Mesothelial cell of epicardium (in vitro differentiated cells): Measurements from ENCODE around the gene HS6ST2. TPM values are rescaled to one million over a fixed set of nuclear protein-coding genes. Genes with fewer than 3 reads are reported as not detected.

Source experiments
- DNase-seq, 2 experiments: peaks; one replicate each; pipeline ENCODE4 v3.0.0; 2021; ENCODE audit warnings: low spot score in 2 of 2; ENCODE audit not compliant: unreplicated experiment in 2 of 2
- H3K27ac Mint-ChIP-seq: 2 replicates; pipeline ENCODE4 v1.8.0; 2021; ENCODE audit warnings: mixed read lengths
- H3K27me3 Mint-ChIP-seq: 2 replicates; pipeline ENCODE4 v1.8.0; 2021; ENCODE audit warnings: low read depth, mixed read lengths
- H3K36me3 Mint-ChIP-seq: 2 replicates; pipeline ENCODE4 v1.8.0; 2021; ENCODE audit warnings: mixed read lengths
- H3K4me1 Mint-ChIP-seq: 2 replicates; pipeline ENCODE4 v1.8.0; 2021; ENCODE audit warnings: mixed read lengths
- H3K4me3 Mint-ChIP-seq: 2 replicates; pipeline ENCODE4 v1.8.0; 2021; ENCODE audit warnings: mild to moderate bottlenecking, moderate library complexity, mixed read lengths
- H3K9me3 Mint-ChIP-seq: 2 replicates; pipeline ENCODE4 v1.8.0; 2021; ENCODE audit warnings: mixed read lengths
- CTCF ChIP-seq: fragments of 200-600 bp; sonication (generic); IDR thresholded peaks from one replicate; pipeline ENCODE4 v1.5.0; 2021; ENCODE audit warnings: antibody characterized with exemption; ENCODE audit not compliant: unreplicated experiment
- total RNA-seq: library from RNA; stranded (reverse); gene quantifications from 3 replicates; pipeline ENCODE4 v1.2.1, GENCODE V29; 2021

The HS6ST2 gene
- total RNA-seq, 1 donor from 2014 or later = 20.2 TPM

GRCh38 chrX:132818638-132819037, 139.8 kb downstream of the HS6ST2 start:
- no peaks in the 10 kb centered on the region for H3K36me3 Mint-ChIP-seq
- peaks cover 9% of the 10 kb centered on the region for H3K4me1 Mint-ChIP-seq
- no peaks in the 10 kb centered on the region for H3K9me3 Mint-ChIP-seq
- no peak overlapping the region for H3K27ac Mint-ChIP-seq
- TF ChIP-seq CTCF = no peak
- no peak for DNase-seq
- no peak overlapping the region for H3K4me3 Mint-ChIP-seq
- no peaks in the 10 kb centered on the region for H3K27me3 Mint-ChIP-seq

- DNase-seq = no peak
- H3K4me3 Mint-ChIP-seq = no peak overlapping the region
- no peak overlapping the region for H3K27ac Mint-ChIP-seq
- no peaks in the 10 kb centered on the region for H3K27me3 Mint-ChIP-seq
- no peaks in the 10 kb centered on the region for H3K4me1 Mint-ChIP-seq
- H3K36me3 Mint-ChIP-seq = no peaks in the 10 kb centered on the region
- TF ChIP-seq CTCF = no peak
- no peaks in the 10 kb centered on the region for H3K9me3 Mint-ChIP-seq
These were observed 142.8 kb downstream of the HS6ST2 start for GRCh38 chrX:132815643-132816042.

- Mint-ChIP-seq H3K36me3 (no peaks in the 10 kb centered on the region), H3K4me1 (no peaks in the 10 kb centered on the region), H3K27ac (no peak overlapping the region), H3K9me3 (no peaks in the 10 kb centered on the region), H3K4me3 (no peak overlapping the region), H3K27me3 (no peaks in the 10 kb centered on the region)
- DNase-seq = no peak
- no peak for TF ChIP-seq CTCF
These were observed 147.3 kb downstream of the HS6ST2 start for GRCh38 chrX:132810964-132811712.

GRCh38 chrX:132810488-132810887, 147.9 kb downstream of the HS6ST2 start:
- no peak overlapping the region for H3K27ac Mint-ChIP-seq

GRCh38 chrX:132809581-132809980, 148.8 kb downstream of the HS6ST2 start:
- no peak for DNase-seq
- H3K27ac Mint-ChIP-seq = no peak overlapping the region
- H3K9me3 Mint-ChIP-seq = no peaks in the 10 kb centered on the region
- H3K36me3 Mint-ChIP-seq = no peaks in the 10 kb centered on the region
- H3K4me3 Mint-ChIP-seq = no peak overlapping the region
- TF ChIP-seq CTCF = no peak
- no peaks in the 10 kb centered on the region for H3K4me1 Mint-ChIP-seq
- no peaks in the 10 kb centered on the region for H3K27me3 Mint-ChIP-seq

More at GRCh38 chrX:132810488-132810887, 147.9 kb downstream of the HS6ST2 start:
- Mint-ChIP-seq H3K4me3 (no peak overlapping the region), H3K27me3 (no peaks in the 10 kb centered on the region), H3K36me3 (no peaks in the 10 kb centered on the region), H3K4me1 (no peaks in the 10 kb centered on the region), H3K9me3 (no peaks in the 10 kb centered on the region)
- no peak for DNase-seq
- TF ChIP-seq CTCF = no peak
